ENCODE measurements around the gene PTPN6.

- TF ChIP-seq CTCF (IDR thresholded peaks at IDR 0.05) (no peak), EZH2 (IDR thresholded peaks at IDR 0.05) (no peak), EZH2phosphoT487 (IDR thresholded peaks at IDR 0.05) (no peak)
These were observed 36.0 kb upstream of the PTPN6 start for GRCh38 chr12:6914947-6915788.

All from neural progenitor cell (in vitro differentiated cells).